GM12891 (cell line): ENCODE measurements around the gene CDK14.
A peak's percentile ranks its signal among the peaks of the same experiment; 100 is the strongest.

Source experiments
- DNase-seq: peaks from one replicate; pipeline ENCODE4 v3.0.0; 2011; ENCODE audit warnings: low spot score; ENCODE audit not compliant: insufficient read length
- FAIRE-seq: peaks from 2 replicates; lab custom pipeline; 2011; peaks lifted over from hg19 to GRCh38; lab: Jason Lieb, UNC
- PAX5 ChIP-seq: IDR thresholded peaks from 2 replicates; pipeline ENCODE4 v1.6.1; 2011; ENCODE audit warnings: low read length, moderate library complexity, mild to moderate bottlenecking; ENCODE audit not compliant: insufficient read depth, severe bottlenecking
- POLR2A ChIP-seq: IDR thresholded peaks from 2 replicates; pipeline ENCODE4 v1.6.1; 2011; ENCODE audit warnings: low read depth, low read length, control low read depth
- POLR2AphosphoS5 ChIP-seq: IDR thresholded peaks from 2 replicates; pipeline ENCODE4 v1.6.1; 2011; ENCODE audit warnings: low read depth, low read length, control low read depth
- POU2F2 ChIP-seq: IDR thresholded peaks from 2 replicates; pipeline ENCODE4 v1.6.1; 2011; ENCODE audit warnings: low read depth, mild to moderate bottlenecking, control low read depth, low read length, moderate library complexity
- SPI1 ChIP-seq: IDR thresholded peaks from 2 replicates; pipeline ENCODE4 v1.6.1; 2011; ENCODE audit warnings: low read depth, low read length, control low read depth
- TAF1 ChIP-seq: IDR thresholded peaks from 2 replicates; pipeline ENCODE4 v1.6.1; 2011; ENCODE audit warnings: low read depth, low read length, control low read depth

The CDK14 gene

GRCh38 chr7:90574146-90574819, 21.8 kb upstream of the CDK14 start:
- TF ChIP-seq TAF1 (no peak), SPI1 (no peak), PAX5 (no peak), POLR2A (no peak), POU2F2 (no peak), POLR2AphosphoS5 (no peak)
- DNase-seq (no peak), FAIRE-seq (no peak)

DNA sequence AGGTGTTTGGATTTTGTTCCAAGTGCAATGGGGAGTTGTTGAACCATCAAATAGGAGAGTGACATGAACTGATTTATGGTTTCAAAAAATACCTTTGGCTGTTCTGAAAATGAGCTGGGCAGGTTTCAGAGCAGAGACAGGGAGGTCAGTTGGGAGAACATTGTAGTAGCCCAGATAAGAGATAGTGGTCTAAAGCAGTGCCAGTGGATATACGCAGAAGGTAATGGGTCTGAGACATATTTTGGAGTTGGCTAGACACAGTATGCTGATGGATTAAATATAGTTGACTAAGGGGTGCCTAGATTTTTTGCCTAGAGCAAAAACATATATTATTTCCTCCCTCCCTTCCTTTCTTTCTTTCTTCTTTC, 21.3 kb upstream of the CDK14 start:
- TF ChIP-seq POLR2A (no peak), POU2F2 (no peak), POLR2AphosphoS5 (no peak), SPI1 (no peak), PAX5 (no peak), TAF1 (no peak)
- no peak for DNase-seq
- no peak for FAIRE-seq

GRCh38 chr7:90579181-90579688, 16.9 kb upstream of the CDK14 start:
- FAIRE-seq (no peak), DNase-seq (no peak)
- TF ChIP-seq POLR2AphosphoS5, result no peak
- no peak for TF ChIP-seq SPI1
- no peak for TF ChIP-seq POU2F2
- TF ChIP-seq TAF1, result no peak
- TF ChIP-seq POLR2A, result no peak

GRCh38 chr7:90580051-90580450, 16.1 kb upstream of the CDK14 start:
- no peak for DNase-seq
- no peak for FAIRE-seq
- TF ChIP-seq POU2F2, result no peak
- no peak for TF ChIP-seq SPI1
- TF ChIP-seq POLR2A, result no peak
- TF ChIP-seq PAX5, result no peak

DNA sequence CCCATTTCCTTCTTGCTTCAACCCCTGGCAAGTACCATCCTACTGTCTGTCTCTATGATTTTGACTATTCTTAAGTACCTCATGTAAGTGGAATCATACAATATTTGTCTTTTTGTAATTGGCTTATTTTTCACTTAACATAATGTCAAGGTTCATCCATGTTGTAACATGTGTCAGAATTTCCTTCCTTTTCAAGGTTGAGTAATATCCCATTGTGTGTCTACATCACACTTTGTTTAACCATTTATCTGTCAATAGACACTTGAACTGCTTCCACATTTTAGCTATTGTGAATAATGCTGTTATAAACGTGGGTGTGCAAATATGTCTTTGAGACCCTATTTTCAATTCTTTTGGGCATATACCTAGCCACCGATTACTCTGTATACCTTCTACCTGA, 14.0 kb upstream of the CDK14 start:
- FAIRE-seq, result peak; percentile 54
- DNase-seq, result no peak
- TF ChIP-seq TAF1, result no peak
- no peak for TF ChIP-seq PAX5
- no peak for TF ChIP-seq SPI1
- TF ChIP-seq POU2F2, result no peak
- no peak for TF ChIP-seq POLR2A
- no peak for TF ChIP-seq POLR2AphosphoS5

DNA sequence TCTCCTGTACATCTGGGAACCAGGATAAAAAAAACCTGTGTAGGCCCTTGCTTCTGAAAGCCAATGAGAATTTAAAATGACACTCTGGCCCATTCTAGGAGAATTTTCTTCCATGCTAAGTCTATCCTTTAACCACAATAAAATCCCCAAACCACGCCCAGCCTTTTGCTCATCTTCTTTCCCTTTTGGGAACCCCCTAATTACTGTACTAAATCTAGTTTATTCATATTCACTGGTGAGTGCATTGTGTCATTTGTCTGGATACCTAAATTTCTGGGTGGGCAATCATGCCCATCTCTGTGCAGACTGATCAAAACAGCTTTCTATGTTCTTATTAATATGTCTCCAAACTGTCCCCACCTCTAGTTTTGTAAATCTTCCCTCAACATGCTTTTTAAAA, 11.7 kb upstream of the CDK14 start:
- TF ChIP-seq POLR2A, result no peak
- no peak for TF ChIP-seq PAX5
- no peak for TF ChIP-seq POU2F2
- TF ChIP-seq POLR2AphosphoS5, result no peak
- TF ChIP-seq TAF1, result no peak
- no peak for TF ChIP-seq SPI1
- no peak for FAIRE-seq
- DNase-seq, result no peak

- DNase-seq (no peak), FAIRE-seq (no peak)
- TF ChIP-seq POLR2AphosphoS5 (no peak), TAF1 (no peak), POLR2A (no peak), POU2F2 (no peak), SPI1 (no peak), PAX5 (no peak)
These were observed 10.0 kb upstream of the CDK14 start for GRCh38 chr7:90586091-90586490.

- TF ChIP-seq POU2F2 (no peak), TAF1 (no peak), POLR2AphosphoS5 (no peak), PAX5 (no peak), POLR2A (no peak), SPI1 (no peak)
- FAIRE-seq, result no peak
These were observed 8.4 kb upstream of the CDK14 start for GRCh38 chr7:90587766-90588165.

GRCh38 chr7:90592033-90592432, 4.1 kb upstream of the CDK14 start:
- TF ChIP-seq POLR2AphosphoS5 (no peak), TAF1 (no peak), SPI1 (no peak), POU2F2 (no peak), PAX5 (no peak), POLR2A (no peak)
- DNase-seq (no peak), FAIRE-seq (no peak)

More at GRCh38 chr7:90587766-90588165, 8.4 kb upstream of the CDK14 start:
- DNase-seq, result no peak

DNA sequence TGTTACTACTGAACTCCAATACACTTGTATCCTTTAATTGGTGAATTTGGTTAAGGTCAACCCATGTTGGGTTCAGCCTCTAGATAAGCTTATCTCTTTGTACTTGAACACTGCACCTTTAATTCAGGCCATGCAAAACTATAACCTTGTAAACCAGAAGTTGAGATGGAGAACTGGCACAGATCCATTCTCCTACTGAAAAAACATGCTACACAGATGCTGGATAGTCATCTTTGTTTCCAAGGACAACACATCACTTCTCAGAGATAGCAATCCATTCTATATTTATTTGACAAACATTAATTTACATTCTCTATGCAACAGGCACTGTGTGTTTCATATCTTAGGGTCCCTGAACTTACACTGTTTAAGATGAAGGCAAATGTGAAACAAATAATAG, 2.9 kb upstream of the CDK14 start:
- no peak for TF ChIP-seq TAF1
- no peak for TF ChIP-seq PAX5
- TF ChIP-seq POLR2AphosphoS5, result no peak
- TF ChIP-seq SPI1, result no peak
- FAIRE-seq (peak; percentile 55), DNase-seq (no peak)

- FAIRE-seq (peak; percentile 59), DNase-seq (no peak)
- TF ChIP-seq POLR2A (no peak), TAF1 (no peak), POLR2AphosphoS5 (no peak), SPI1 (no peak), PAX5 (no peak), POU2F2 (no peak)
These were observed 1.3 kb upstream of the CDK14 start for GRCh38 chr7:90594751-90595317.
